Adrenal gland (tissue), 5 donors: Measurements from ENCODE around the gene ASB6.

Source experiments
- POLR2A ChIP-seq, 2 donors: fragments of 450-650 bp; IDR thresholded peaks; one replicate each; pipeline ENCODE4 v1.6.1; 2017; ENCODE audit warnings: antibody characterized with exemption in 2 of 2, mild to moderate bottlenecking in 2 of 2, moderate library complexity in 1 of 2
- TF ChIP-seq, protein P1 (sequence below), 6 experiments: fragments of 450-650 bp in 4 of 6; fragments of 200-600 bp in 2 of 6; sonication (generic) in 1 of 6; IDR thresholded peaks; 1 replicate in 5 of 6; 2 replicates in 1 of 6; pipeline versions ENCODE4 v1.5.1 to v1.8.0; 2016 to 2021; ENCODE audit warnings: antibody characterized with exemption in 6 of 6, mild to moderate bottlenecking in 2 of 6, moderate library complexity in 1 of 6
- donor health status: DM: no; HTN: no; CAD: no.

DNA sequence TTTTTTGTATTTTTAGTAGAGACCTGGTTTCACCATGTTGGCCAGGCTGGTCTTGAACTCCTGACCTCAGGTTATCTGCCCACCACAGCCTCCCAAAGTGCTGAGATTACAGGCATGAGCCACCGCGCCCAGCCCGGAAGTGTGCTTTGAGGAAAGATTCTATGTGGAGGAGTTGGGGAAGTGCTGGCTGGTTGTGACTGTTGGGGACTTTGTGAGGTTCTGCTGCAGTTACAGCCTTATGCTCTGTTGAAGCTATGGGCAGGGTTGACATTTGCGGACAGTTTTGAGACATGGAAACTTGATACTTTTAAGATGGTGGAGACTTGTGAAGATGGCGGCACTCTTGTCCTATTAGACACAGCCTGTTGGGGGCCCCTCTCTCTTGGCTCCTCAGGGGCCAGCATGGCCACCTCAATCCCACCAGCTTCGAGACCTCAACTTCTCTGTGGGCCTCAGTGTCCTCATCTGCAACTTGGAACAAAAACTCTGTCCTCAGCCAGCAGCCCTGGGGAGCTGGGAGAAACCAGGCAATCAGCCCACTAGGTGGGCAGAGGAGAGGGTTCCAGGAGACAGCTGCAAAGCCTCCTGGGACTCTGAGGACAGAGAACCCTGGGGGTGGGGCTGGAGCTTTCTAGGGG is 45.9 kb downstream of the ASB6 start:
- TF ChIP-seq, protein P1, sequence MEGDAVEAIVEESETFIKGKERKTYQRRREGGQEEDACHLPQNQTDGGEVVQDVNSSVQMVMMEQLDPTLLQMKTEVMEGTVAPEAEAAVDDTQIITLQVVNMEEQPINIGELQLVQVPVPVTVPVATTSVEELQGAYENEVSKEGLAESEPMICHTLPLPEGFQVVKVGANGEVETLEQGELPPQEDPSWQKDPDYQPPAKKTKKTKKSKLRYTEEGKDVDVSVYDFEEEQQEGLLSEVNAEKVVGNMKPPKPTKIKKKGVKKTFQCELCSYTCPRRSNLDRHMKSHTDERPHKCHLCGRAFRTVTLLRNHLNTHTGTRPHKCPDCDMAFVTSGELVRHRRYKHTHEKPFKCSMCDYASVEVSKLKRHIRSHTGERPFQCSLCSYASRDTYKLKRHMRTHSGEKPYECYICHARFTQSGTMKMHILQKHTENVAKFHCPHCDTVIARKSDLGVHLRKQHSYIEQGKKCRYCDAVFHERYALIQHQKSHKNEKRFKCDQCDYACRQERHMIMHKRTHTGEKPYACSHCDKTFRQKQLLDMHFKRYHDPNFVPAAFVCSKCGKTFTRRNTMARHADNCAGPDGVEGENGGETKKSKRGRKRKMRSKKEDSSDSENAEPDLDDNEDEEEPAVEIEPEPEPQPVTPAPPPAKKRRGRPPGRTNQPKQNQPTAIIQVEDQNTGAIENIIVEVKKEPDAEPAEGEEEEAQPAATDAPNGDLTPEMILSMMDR (IDR thresholded peaks at IDR 0.05) = no peak
- no peak for TF ChIP-seq POLR2A (IDR thresholded peaks at IDR 0.05)
